HG03025 (cell line): ENCODE results near the gene GGNBP2.
"Not testable (repeated sequence)": the region's sequence is repeated elsewhere in the genome, so short reads cannot be mapped to it uniquely, and the experiment has no call there.

Experiments used
- ATAC-seq: cut with Tn5 transposase; IDR thresholded peaks from one replicate; pipeline ENCODE4 v1.9.1; 2021; ENCODE audit warnings: mild to moderate bottlenecking, moderate library complexity; ENCODE audit not compliant: unreplicated experiment, low FRiP score

The GGNBP2 gene

DNA sequence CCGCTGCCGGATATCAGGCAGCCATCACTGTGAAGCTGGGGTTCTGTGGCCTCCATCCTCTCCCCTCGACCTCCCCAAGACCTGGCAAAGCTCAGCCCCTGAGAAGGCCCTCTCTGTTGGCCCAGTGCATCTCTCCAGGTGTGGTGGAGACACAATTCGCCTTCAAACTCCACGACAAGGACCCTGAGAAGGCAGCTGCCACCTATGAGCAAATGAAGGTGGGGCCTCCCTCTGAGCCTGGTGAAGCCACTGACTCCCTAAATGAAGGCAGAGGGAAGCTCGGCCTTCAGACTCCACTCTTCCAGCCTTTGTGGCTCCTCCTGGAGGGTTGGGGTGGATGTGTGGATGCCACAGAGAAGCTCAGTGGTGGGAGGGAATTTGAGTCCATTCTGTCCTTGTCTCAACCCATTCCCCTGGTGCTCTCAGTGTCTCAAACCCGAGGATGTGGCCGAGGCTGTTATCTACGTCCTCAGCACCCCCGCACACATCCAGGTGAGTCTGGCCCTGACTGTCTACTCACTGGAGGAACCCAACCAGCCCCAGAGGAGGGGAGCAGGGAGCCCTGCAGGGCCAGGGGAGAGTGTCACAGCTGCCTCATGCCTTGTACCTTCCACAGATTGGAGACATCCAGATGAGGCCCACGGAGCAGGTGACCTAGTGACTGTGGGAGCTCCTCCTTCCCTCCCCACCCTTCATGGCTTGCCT, 55.0 kb downstream of the GGNBP2 start:
- no peak for ATAC-seq

GRCh38 chr17:36600465-36600864, 55.7 kb downstream of the GGNBP2 start:
- ATAC-seq, result no peak

- ATAC-seq, result peak; percentile 7
Observed at GRCh38 chr17:36600936-36601302, 56.2 kb downstream of the GGNBP2 start.

DNA sequence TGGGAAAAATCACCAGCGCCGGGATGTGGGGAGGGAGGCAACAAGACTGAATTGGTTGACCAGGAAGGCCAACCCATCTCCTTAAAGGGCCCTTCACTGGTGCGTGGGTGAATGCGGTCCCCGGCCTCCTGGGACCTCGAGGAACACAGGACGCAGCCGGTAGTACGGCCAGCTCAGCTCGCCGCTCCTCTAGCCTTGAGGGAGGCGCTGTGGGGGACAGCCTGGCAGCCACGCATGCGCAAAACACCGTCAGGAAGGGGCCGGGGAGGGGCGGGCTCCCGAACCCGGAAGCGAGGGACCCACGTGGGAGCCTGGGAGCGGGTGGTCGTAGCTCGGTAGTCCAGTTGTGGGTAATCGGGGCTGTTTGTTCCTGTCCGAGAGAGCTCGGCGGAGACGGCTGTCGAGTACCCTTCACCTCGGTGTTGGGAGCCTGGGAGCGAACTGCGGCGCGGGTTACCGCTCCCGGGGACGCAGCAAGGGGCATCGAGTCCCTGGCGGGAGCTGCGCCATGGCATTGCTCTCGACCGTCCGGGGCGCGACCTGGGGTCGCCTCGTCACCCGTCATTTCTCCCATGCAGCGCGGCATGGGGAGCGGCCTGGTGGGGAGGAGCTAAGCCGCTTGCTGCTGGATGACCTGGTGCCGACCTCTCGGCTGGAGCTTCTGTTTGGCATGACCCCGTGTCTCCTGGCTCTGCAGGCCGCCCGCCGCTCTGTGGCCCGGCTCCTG, 56.7 kb downstream of the GGNBP2 start, which contains the start of gene MRM1:
Gene MRM1 (plus strand): TSS at position 281 of the 727 bp plus-strand sequence. CDS start 228 bp downstream, at position 509.
- ATAC-seq, result peak; percentile 60

DNA sequence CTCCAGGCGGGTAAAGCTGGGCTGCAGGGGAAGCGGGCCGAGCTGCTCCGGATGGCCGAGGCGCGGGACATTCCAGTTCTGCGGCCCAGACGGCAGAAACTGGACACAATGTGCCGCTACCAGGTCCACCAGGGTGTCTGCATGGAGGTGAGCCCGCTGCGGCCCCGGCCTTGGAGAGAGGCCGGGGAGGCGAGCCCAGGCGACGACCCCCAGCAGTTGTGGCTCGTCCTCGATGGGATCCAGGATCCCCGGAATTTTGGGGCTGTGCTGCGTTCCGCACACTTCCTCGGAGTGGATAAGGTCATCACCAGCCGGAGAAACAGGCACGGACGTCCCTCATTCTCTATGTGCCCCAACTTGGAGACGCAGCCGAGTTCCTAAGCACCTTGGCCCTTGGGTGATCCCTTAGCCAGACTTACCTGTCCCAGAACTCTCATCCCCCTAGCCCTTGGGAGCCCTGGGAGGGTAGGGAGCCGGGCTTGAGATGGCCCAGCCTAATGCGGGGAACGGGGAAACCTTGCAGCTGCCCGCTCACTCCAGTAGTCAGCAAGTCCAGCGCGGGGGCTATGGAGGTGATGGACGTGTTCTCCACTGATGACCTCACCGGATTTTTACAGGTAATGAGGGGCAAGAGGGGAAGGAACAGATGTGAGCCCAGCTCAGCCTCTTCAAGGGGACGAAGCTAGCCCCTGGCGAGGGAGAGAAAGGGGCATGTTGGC, 57.5 kb downstream of the GGNBP2 start:
- peak; percentile 12 for ATAC-seq

DNA sequence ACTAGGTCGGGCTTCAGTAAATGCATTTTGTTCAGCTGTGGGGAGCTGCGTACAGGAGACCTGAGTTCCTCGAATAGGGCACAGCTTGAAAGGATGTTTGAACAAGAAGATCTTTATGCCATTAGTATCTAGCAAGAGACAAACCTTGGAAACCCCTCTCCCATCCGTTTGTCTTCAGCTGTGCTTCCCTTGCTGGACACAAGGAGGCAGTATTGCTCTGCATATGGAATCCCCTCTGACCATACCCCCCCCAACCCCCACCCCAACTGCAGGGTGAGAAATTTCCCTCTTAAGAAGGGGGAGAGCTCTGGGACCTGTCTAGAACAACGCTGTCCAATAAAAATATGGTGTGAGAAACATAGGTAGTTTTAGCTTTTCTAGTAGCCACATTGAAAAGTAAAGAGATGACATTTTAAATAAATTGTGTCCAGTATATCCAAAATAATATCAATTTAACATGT, 58.2 kb downstream of the GGNBP2 start:
- no peak for ATAC-seq

DNA sequence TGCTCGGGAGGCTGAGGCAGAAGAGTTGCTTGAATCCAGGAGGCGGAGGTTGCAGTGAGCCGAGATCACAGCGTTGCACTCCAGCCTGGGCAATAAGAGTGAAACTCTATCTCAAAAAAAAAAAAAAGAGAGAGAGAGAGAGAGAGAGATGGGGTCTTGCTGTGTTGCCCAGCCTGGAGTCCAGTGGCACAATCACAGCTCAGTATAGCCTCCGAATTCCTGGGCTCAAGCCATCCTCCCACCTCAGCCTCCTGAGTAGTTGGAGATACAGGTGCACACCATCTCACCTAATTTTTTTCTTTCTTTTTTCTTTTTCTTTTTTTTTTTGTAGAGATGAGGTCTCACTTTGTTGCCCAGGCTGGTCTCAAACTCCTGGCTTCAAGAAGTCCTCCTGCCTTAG, 60.3 kb downstream of the GGNBP2 start:
- not testable (repeated sequence) for ATAC-seq

DNA sequence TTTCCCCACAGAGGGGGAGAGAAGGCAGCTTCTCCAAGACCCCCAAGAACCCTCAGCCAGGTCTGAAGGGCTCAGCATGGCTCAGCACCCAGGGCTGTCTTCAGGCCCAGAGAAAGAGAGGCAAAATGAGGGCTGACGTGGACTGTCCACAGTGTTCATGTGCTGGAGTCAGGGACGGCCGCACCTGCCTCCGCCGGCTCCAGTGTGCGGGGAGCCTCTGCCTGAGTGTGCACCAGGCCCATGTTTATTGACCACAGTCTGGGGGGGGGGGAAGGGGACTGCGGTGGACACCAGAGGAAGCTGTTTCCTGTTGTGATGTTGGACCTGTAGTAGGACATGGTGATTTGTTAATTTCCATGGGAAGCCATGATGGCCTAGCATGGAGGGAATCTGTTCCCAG, 63.6 kb downstream of the GGNBP2 start:
- no peak for ATAC-seq

GRCh38 chr17:36608794-36609497, 64.2 kb downstream of the GGNBP2 start:
- no peak for ATAC-seq

DNA sequence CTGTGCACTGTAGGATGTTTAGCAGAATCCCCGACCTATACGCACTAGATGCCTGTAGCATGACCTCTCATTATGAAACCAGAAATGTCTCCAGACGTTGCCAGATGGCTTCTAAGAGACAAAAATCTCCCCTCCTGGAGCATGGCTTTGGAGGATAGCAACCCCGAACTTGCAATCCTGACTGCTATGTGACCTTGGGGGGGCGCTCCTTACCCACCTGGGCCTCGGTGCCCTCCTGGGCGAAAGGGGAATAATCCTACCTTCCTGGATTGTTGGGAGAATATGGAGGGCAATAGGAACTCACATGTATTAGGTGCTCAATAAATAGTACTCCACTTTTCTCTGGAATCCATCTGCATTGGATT, 64.8 kb downstream of the GGNBP2 start:
- ATAC-seq, result no peak

GRCh38 chr17:36610474-36610873, 65.8 kb downstream of the GGNBP2 start:
- ATAC-seq, result no peak

DNA sequence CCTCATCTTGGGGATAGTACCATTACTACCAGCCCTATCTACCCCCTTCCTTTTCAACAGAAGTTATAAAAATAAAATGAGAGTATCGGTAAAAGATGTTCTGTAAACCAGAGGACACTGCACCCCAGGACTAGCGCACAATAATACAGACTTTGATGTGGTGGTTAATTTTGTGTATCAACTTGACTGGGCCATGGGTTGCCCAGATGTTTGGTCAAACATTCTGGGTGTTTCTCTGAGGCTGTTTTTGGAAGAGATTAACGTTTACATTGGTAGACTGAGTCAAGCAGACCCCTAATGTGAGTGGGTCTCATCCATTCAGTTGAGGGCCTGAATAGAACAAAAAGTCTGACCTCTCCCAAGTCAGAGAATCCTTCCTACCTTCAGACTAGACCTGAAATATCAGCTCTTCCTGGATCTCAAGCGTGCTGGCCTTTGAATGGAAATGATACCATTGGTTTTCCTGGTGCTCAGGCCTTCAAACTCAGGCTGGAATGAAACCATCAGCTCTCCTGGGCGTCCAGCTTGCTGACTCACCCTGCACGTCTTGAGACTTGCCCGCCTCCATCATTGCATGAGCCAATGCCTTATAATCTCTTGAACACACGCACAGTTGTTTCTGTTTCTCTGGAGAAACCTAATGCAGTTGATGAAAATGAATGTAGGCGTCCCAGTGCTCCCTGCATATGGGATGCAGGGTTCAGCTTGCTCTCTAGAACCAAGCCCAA, 66.8 kb downstream of the GGNBP2 start:
- no peak for ATAC-seq

DNA sequence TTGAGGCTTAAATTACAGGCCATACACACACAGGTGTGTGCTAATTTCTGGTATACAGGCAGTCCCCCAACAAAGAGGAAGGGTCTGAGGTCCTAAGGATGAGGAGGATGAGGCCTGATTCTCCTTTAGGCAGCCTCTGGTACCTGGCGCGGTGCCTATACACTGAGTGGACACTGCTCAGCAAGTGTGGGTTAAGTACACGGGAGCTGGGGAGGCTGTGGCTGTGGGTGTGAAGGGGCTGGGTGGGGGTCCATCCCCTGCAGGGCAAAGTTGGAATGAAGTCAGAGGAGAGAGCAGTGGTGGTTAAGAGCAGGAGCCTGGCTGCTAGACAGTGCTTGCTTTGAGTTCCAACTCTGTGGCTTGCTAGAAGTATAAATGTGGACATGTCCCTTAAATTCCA, 67.6 kb downstream of the GGNBP2 start:
- ATAC-seq, result no peak

DNA sequence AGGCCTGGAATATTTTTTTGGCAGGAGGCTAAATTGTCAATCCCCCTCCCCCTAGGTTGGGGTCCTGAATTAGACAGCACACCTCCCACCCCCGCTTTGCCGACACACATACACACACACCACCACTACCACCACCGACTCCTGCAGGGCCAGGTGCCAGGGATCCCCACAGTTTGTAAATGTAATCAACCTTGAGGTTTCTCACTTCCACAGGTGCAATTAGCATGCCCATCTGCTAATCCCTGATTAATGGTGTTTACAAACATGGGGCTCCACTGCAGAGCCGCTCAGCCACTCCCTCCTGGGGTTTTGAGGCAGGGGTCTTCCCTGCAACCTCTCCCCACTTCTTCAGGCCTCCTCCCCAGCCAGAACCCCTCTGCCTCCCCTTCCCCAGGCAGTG, 68.4 kb downstream of the GGNBP2 start:
- ATAC-seq, result no peak

DNA sequence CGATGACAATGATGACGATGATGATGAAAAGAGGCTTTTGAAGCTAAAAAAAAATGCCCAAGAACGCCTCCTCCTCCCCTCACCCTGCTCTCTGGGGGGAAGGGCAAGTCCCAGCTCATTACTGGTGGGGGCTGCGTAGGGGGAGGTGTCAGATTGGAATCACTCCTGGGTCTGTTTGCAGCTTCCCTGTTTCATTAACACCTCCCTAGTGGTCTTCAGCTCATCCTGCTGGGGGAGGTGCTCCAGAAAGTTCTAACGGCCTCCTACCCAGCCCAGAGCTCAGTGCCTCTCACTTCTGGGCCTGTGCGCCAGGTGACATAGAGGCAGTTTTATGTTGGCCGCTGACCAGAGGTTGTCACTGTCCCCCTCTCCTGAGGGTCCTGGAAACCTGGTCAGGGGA, 69.4 kb downstream of the GGNBP2 start:
- ATAC-seq, result no peak

- ATAC-seq, result no peak
Observed at GRCh38 chr17:36614933-36615332, 70.2 kb downstream of the GGNBP2 start.

- ATAC-seq, result no peak
Observed at GRCh38 chr17:36616061-36617029, 71.6 kb downstream of the GGNBP2 start.

GRCh38 chr17:36617773-36618172, 73.1 kb downstream of the GGNBP2 start:
- ATAC-seq, result no peak

DNA sequence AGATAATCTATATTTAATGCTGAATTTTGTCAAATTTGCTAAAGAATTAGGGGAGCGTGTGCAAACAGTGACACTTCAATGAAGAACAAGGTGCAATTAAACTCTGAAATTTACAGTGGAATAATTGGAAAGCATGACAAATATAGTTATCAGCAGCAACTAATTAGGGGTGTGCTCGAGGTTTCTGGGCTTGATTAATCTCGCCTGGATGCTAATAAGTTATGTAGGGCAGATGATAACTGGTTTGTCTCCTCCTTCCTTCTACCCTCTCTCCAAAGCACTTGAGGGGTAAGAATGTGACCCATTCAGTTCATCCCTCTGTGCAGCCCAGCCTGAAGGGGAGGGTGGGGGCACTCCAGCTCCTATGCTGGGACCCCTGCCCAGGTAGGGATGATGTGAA, 78.6 kb downstream of the GGNBP2 start:
- no peak for ATAC-seq
